CD8-positive, alpha-beta memory T cell (primary cell): Measurements from ENCODE around the gene PCED1A. TPM values are rescaled to one million over a fixed set of nuclear protein-coding genes. Genes with fewer than 3 reads are reported as not detected.
A peak's percentile ranks its signal among the peaks of the same experiment; 100 is the strongest.
"Not testable (repeated sequence)": the region's sequence is repeated elsewhere in the genome, so short reads cannot be mapped to it uniquely, and the experiment has no call there.

Source experiments
- CTCF ChIA-PET: fragments of 350-600 bp; sonication (Branson Sonifier 250); formaldehyde crosslinking; loops from one replicate; lab custom pipeline; 2021; ENCODE audit warnings: antibody characterized with exemption; lab: Charles Lee
- POLR2A ChIA-PET: fragments of 350-600 bp; sonication (Branson Sonifier 250); formaldehyde crosslinking; loops from one replicate; lab custom pipeline; 2021; ENCODE audit warnings: antibody characterized with exemption; lab: Charles Lee
- DNase-seq, 5 donors: peaks; one replicate each; pipeline versions ENCODE4 v3.0.0 to v3.0.0-alpha.2; 2020 to 2022; ENCODE audit warnings: mixed read lengths in 1 of 5
- H3K27ac ChIP-seq: one replicate; pipeline ENCODE4 v1.7.0; 2013; ENCODE audit warnings: low read depth, mild to moderate bottlenecking, low read length, moderate library complexity
- H3K27me3 ChIP-seq: 2 replicates; pipeline ENCODE4 v1.7.0; 2013; ENCODE audit warnings: low read length, mild to moderate bottlenecking; ENCODE audit not compliant: insufficient read depth, poor library complexity, severe bottlenecking
- H3K36me3 ChIP-seq: 2 replicates; pipeline ENCODE4 v1.7.0; 2013; ENCODE audit warnings: mild to moderate bottlenecking, low read length, moderate library complexity; ENCODE audit not compliant: insufficient read depth
- H3K4me1 ChIP-seq: 2 replicates; pipeline ENCODE4 v1.7.0; 2013; ENCODE audit warnings: mild to moderate bottlenecking, low read length, moderate library complexity; ENCODE audit not compliant: insufficient read depth
- H3K4me3 ChIP-seq: 2 replicates; pipeline ENCODE4 v1.7.0; 2013; ENCODE audit warnings: mild to moderate bottlenecking, low read length
- H3K9me3 ChIP-seq: 2 replicates; pipeline ENCODE4 v1.7.0; 2013; ENCODE audit warnings: mild to moderate bottlenecking, low read length
- H3K27ac Mint-ChIP-seq, 8 donors: one replicate each; pipeline ENCODE4 v1.8.0; 2020 to 2021; ENCODE audit warnings: mixed read lengths in 8 of 8, mild to moderate bottlenecking in 6 of 8, inconsistent platforms in 3 of 8, moderate library complexity in 3 of 8
- H3K27me3 Mint-ChIP-seq, 2 donors: one replicate each; pipeline ENCODE4 v1.8.0; 2020 to 2021; ENCODE audit warnings: mixed read lengths in 2 of 2, mild to moderate bottlenecking in 1 of 2, moderate library complexity in 1 of 2
- H3K36me3 Mint-ChIP-seq, 3 donors: one replicate each; pipeline ENCODE4 v1.8.0; 2020 to 2021; ENCODE audit warnings: mixed read lengths in 3 of 3, inconsistent platforms in 1 of 3, mild to moderate bottlenecking in 1 of 3
- H3K4me1 Mint-ChIP-seq, 3 donors: one replicate each; pipeline ENCODE4 v1.8.0; 2020 to 2021; ENCODE audit warnings: mixed read lengths in 3 of 3, inconsistent platforms in 1 of 3, mild to moderate bottlenecking in 1 of 3
- H3K4me3 Mint-ChIP-seq, 7 donors: one replicate each; pipeline ENCODE4 v1.8.0; 2020 to 2021; ENCODE audit warnings: mixed read lengths in 7 of 7, mild to moderate bottlenecking in 6 of 7, moderate library complexity in 4 of 7, inconsistent platforms in 2 of 7
- H3K9me3 Mint-ChIP-seq, 5 donors: one replicate each; pipeline ENCODE4 v1.8.0; 2020 to 2022; ENCODE audit warnings: mixed read lengths in 5 of 5, mild to moderate bottlenecking in 3 of 5, moderate library complexity in 2 of 5, inconsistent platforms in 1 of 5
- polyA plus RNA-seq: library from polyadenylated mRNA; unstranded; fragments of 300-500 nt; fragmentation: Illumina TruSeq; gene quantifications from one replicate; pipeline ENCODE4 v1.2.3, GENCODE V29; 2021
- total RNA-seq, 2 experiments: library from RNA; stranded (reverse); gene quantifications; one replicate each; pipeline ENCODE4 v1.2.3, GENCODE V29; 2021

Gene PCED1A
- total and polyA plus RNA-seq, 3 experiments from 2014 or later = 20.2 to 34.0 (median 30.8) TPM

DNA sequence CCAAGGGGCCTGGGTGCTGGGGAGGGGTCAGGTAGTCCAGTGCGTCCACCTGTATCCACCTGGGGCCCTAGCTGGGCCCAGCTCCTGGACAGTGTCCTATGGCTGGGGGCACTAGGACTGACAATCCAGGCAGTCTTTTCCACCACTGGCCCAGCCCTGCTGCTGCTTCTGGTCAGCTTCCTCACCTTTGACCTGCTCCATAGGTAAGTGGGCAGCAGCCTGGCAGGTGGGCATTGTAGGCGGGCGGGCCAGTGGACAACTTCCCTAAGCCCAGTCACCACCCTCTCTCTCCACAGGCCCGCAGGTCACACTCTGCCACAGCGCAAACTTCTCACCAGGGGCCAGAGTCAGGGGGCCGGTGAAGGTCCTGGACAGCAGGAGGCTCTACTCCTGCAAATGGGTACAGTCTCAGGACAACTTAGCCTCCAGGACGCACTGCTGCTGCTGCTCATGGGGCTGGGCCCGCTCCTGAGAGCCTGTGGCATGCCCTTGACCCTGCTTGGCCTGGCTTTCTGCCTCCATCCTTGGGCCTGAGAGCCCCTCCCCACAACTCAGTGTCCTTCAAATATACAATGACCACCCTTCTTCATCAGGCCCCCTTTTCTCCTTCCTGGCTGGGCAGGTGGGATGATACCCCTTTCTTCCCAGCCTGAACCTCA is 25.1 kb downstream of the PCED1A start:
- H3K9me3 Mint-ChIP-seq = peaks cover 0 to 6% (median 0%) of the 10 kb centered on the region in 5 donors
- Histone ChIP-seq H3K4me1 (no peaks in the 10 kb centered on the region), H3K27ac (no peak overlapping the region), H3K9me3 (no peaks in the 10 kb centered on the region), H3K4me3 (no peak overlapping the region), H3K27me3 (peaks cover 5% of the 10 kb centered on the region), H3K36me3 (no peaks in the 10 kb centered on the region)
- H3K4me3 Mint-ChIP-seq = no peak overlapping the region
- ChIA-PET POLR2A (no interaction called here), CTCF (no interaction called here)
- peaks cover 5 to 8% (median 7%) of the 10 kb centered on the region in 3 donors for H3K4me1 Mint-ChIP-seq
- peaks cover 0 to 18% (median 2%) of the 10 kb centered on the region in 3 donors for H3K36me3 Mint-ChIP-seq
- DNase-seq = no peak
- peaks cover 26 to 48% of the 10 kb centered on the region in 2 donors for H3K27me3 Mint-ChIP-seq
- no peak overlapping the region for H3K27ac Mint-ChIP-seq

DNA sequence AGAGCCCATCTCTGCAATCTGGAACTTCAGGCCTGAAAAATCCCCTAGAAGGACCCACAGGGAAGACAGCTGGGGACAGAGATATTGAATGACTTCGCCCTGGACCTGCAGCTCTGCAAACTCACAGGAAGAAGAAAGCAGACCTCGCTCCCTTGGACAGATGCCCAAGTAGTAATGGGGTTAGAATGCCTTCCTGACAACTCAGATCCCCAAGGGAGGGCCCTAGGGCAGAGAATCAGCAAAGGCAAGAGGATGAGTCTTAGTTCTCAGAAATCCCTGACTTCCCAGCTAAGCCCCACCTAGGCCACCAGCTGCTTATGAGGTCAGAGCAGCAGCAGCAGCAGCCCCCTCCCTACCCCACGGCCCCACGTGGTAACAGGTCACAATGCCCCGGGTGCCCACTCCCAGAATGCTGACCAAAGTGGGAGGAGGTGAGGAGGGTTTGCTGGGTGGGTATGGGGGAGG is 25.8 kb downstream of the PCED1A start, which contains the start of gene C20orf141:
C20orf141 (plus strand) TSS at position 401 of the 465 bp plus-strand sequence. CDS start 198 bp downstream, outside the sequence.
- no peak within 1 kb of the TSS for H3K27ac Mint-ChIP-seq
- H3K36me3 Mint-ChIP-seq = peaks cover 0 to 18% (median 2%) of the 10 kb centered on the region in 3 donors
- H3K27me3 Mint-ChIP-seq = peaks cover 27 to 42% of the 10 kb centered on the region in 2 donors
- peaks cover 5% of the 10 kb centered on the region for H3K27me3 ChIP-seq
- no peaks in the 10 kb centered on the region for H3K4me1 ChIP-seq
- no peak within 1 kb of the TSS for H3K4me3 ChIP-seq
- DNase-seq = no peak
- ChIA-PET POLR2A (no interaction called here), CTCF (no interaction called here)
- H3K27ac ChIP-seq = peak within 1 kb of the TSS; percentile 9
- peaks cover 0 to 6% (median 0%) of the 10 kb centered on the region in 5 donors for H3K9me3 Mint-ChIP-seq
- H3K4me1 Mint-ChIP-seq = peaks cover 0 to under 1% (median 0%) of the 10 kb centered on the region in 3 donors
- no peaks in the 10 kb centered on the region for H3K9me3 ChIP-seq
- no peaks in the 10 kb centered on the region for H3K36me3 ChIP-seq
- no peak within 1 kb of the TSS for H3K4me3 Mint-ChIP-seq

DNA sequence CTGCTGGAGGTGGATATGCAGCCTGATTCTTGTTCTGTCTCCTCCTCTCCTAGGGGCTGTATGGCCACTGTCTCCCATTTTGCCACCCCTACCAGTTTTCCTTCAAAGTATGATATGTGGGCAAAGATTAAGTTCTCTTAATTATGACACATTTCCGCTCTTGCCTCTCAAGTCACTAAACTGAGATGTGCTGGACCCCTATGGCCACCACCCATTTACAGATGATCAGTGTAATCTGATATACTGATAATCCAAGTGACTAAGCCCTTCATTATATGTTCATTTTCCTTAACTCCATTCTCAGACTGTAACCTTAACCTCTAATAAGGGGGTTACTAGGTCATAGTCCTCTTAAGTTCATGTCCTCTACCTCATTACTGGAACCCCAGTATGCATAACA is 26.4 kb downstream of the PCED1A start:
- no peak overlapping the region for H3K27ac Mint-ChIP-seq
- POLR2A ChIA-PET = no interaction called here
- peaks cover 26 to 42% of the 10 kb centered on the region in 2 donors for H3K27me3 Mint-ChIP-seq

DNA sequence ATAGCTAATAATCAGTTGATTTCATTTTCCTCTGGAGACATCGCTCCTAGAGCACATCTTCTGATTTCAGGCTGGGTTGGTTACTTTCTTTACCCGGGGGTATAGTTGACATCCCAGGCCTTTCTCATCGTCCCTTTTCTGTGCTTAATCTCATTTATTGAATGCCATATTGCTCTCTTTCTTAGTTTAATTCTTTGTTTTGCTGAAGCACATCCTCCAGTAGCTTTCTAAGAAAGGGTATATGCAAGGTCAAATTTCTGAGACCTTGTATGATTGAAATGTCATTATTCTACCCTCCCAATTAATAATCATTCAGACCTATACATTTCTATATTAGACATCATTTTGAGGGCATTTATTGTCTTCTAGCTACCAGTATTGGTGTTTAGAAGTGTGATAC is 28.3 kb downstream of the PCED1A start:
- H3K27me3 ChIP-seq = peaks cover 5% of the 10 kb centered on the region
- no peak overlapping the region for H3K27ac Mint-ChIP-seq
- H3K4me1 Mint-ChIP-seq = no peaks in the 10 kb centered on the region
- H3K4me3 Mint-ChIP-seq = no peak overlapping the region
- H3K27ac ChIP-seq = no peak overlapping the region
- H3K4me1 ChIP-seq = no peaks in the 10 kb centered on the region
- H3K9me3 Mint-ChIP-seq = peaks cover 0 to 6% (median 0%) of the 10 kb centered on the region in 5 donors
- DNase-seq = no peak
- H3K36me3 ChIP-seq = no peaks in the 10 kb centered on the region
- peaks cover 28 to 54% of the 10 kb centered on the region in 2 donors for H3K27me3 Mint-ChIP-seq
- no peaks in the 10 kb centered on the region for H3K9me3 ChIP-seq
- POLR2A ChIA-PET = no interaction called here
- CTCF ChIA-PET = interaction anchor here (1.3 kb wide), 1 partner anchor 10 kb away, joined by 3 read pairs; no protein-coding TSS in a partner anchor
- H3K4me3 ChIP-seq = no peak overlapping the region
- peaks cover 0 to 21% (median 2%) of the 10 kb centered on the region in 3 donors for H3K36me3 Mint-ChIP-seq

More for the DNA sequence above, 26.4 kb downstream of the PCED1A start:
- DNase-seq = no peak
- Mint-ChIP-seq H3K36me3 (peaks cover 0 to 19% (median 2%) of the 10 kb centered on the region in 3 donors), H3K4me1 (no peaks in the 10 kb centered on the region), H3K4me3 (no peak overlapping the region), H3K9me3 (peaks cover 0 to 6% (median 0%) of the 10 kb centered on the region in 5 donors)
- Histone ChIP-seq H3K27ac (no peak overlapping the region), H3K27me3 (peaks cover 5% of the 10 kb centered on the region), H3K9me3 (no peaks in the 10 kb centered on the region), H3K36me3 (no peaks in the 10 kb centered on the region), H3K4me1 (no peaks in the 10 kb centered on the region), H3K4me3 (no peak overlapping the region)
- CTCF ChIA-PET = no interaction called here

DNA sequence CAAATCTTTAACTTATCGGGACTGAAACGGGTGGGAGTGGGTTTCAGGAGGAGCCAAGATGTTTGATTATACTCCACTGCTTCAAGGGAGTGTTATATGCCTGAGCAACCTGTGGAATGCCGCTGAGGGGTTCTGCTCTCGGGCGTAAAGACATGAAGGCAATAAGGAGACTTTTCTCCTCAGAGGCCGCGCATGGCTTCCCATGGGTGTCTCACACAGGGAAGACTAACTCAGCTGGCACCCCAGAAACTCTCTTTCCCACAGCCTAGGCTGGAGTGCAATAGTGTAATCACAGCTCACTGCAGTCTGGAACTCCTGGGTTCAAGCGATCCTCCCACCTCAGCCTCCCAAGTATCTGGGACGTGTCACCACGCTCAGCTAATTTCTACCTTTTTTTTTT is 30.8 kb downstream of the PCED1A start:
- peaks cover 42 to 60% of the 10 kb centered on the region in 2 donors for H3K27me3 Mint-ChIP-seq

DNA sequence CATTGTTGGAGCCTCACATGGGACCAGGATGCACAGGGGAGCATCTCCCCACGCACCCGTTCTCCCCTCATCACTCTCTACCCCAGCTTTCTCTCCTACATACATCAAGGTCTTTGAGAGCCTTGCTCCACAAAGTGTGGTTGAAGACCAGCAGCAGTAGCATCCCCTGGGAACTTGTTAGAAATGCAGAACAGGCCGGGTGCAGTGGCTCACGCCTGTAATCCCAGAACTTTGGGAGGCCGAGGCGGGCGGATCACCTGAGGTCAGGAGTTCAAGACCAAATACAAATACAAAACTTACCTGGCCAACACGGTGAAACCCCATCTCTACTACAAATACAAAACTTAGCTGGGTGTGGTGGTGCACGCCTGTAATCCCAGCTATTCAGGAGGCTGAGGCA is 32.5 kb downstream of the PCED1A start:
- not testable (repeated sequence) for H3K4me3 Mint-ChIP-seq

More for the DNA sequence above, 30.8 kb downstream of the PCED1A start:
- Mint-ChIP-seq H3K27ac (no peak overlapping the region), H3K36me3 (peaks cover 0 to 21% (median 2%) of the 10 kb centered on the region in 3 donors), H3K9me3 (peaks cover 0 to 6% (median 0%) of the 10 kb centered on the region in 5 donors), H3K4me3 (no peak overlapping the region), H3K4me1 (peaks cover 0 to 3% (median 0%) of the 10 kb centered on the region in 3 donors)
- CTCF ChIA-PET = no interaction called here
- no peak for DNase-seq
- POLR2A ChIA-PET = no interaction called here
- Histone ChIP-seq H3K4me3 (no peak overlapping the region), H3K9me3 (no peaks in the 10 kb centered on the region), H3K4me1 (no peaks in the 10 kb centered on the region), H3K27me3 (peaks cover 5% of the 10 kb centered on the region), H3K36me3 (no peaks in the 10 kb centered on the region), H3K27ac (no peak overlapping the region)

DNA sequence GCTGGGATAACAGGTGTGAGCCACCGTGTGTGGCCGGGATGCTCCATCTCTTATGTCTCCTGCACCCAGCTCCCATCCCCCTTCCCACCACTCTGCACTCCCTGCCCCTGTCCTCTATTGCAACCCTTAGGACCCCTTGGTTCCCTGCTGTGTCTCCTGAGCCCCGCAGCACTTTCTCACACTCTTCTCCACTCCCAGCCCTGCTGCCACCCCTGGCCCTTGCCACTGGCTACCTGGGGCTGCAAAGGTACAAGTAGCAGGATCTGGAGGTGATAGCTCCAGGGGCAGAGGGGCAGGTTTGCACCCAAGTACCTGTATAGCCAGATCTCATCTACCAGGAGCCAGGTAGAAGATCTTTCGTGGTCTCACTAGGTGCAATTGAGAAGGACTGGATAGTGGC is 33.4 kb downstream of the PCED1A start:
- Histone ChIP-seq H3K27ac (no peak overlapping the region), H3K9me3 (no peaks in the 10 kb centered on the region), H3K4me1 (no peaks in the 10 kb centered on the region), H3K27me3 (peaks cover 4% of the 10 kb centered on the region), H3K36me3 (no peaks in the 10 kb centered on the region), H3K4me3 (no peak overlapping the region)
- peaks cover 0 to 3% (median 0%) of the 10 kb centered on the region in 3 donors for H3K4me1 Mint-ChIP-seq
- no peak overlapping the region for H3K27ac Mint-ChIP-seq
- peaks cover 0 to 11% (median 2%) of the 10 kb centered on the region in 3 donors for H3K36me3 Mint-ChIP-seq
- POLR2A ChIA-PET = no interaction called here
- no peak overlapping the region for H3K4me3 Mint-ChIP-seq
- CTCF ChIA-PET = no interaction called here
- H3K27me3 Mint-ChIP-seq = peaks cover 46 to 61% of the 10 kb centered on the region in 2 donors
- peaks cover 0 to 3% (median 0%) of the 10 kb centered on the region in 5 donors for H3K9me3 Mint-ChIP-seq
- DNase-seq = no peak

More for the DNA sequence above, 32.5 kb downstream of the PCED1A start:
- H3K4me1 ChIP-seq, H3K9me3 ChIP-seq, CTCF ChIA-PET, H3K27ac ChIP-seq, H3K4me1 Mint-ChIP-seq, DNase-seq, POLR2A ChIA-PET, H3K36me3 ChIP-seq, H3K4me3 ChIP-seq, H3K27me3 ChIP-seq, H3K9me3 Mint-ChIP-seq, H3K27ac Mint-ChIP-seq: not testable (repeated sequence)
- Mint-ChIP-seq H3K27me3 (peaks cover 43 to 61% of the 10 kb centered on the region in 2 donors), H3K36me3 (peaks cover 0 to 15% (median 0%) of the 10 kb centered on the region in 3 donors)

DNA sequence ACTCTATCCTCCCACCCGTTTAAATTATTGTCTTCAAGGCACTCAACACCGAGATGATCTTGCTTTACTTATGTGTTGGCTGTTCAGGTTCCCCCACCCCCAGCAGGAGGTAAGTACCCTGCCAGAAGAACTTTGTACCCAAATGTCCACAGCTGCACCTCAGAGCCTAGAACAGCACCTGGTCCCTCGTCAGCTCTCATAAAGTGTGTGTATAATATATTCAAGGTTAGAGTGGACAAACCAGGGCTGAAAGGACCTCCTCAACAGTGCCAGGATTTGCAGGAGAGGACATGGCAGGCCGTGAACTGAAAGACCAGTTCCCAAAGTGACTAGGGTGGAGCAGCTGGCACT is 34.1 kb downstream of the PCED1A start:
- peaks cover 0 to 3% (median 0%) of the 10 kb centered on the region in 5 donors for H3K9me3 Mint-ChIP-seq
- CTCF ChIA-PET = no interaction called here
- no peak overlapping the region for H3K27ac ChIP-seq
- H3K4me1 ChIP-seq = peaks cover 2% of the 10 kb centered on the region
- peaks cover 45 to 60% of the 10 kb centered on the region in 2 donors for H3K27me3 Mint-ChIP-seq
- H3K9me3 ChIP-seq = no peaks in the 10 kb centered on the region
- no peak overlapping the region for H3K4me3 Mint-ChIP-seq
- POLR2A ChIA-PET = no interaction called here
- H3K4me1 Mint-ChIP-seq = peaks cover 2 to 6% (median 2%) of the 10 kb centered on the region in 3 donors
- H3K36me3 Mint-ChIP-seq = peaks cover 0 to 8% (median 2%) of the 10 kb centered on the region in 3 donors
- DNase-seq = no peak
- H3K36me3 ChIP-seq = no peaks in the 10 kb centered on the region
- no peak overlapping the region for H3K27ac Mint-ChIP-seq
- no peak overlapping the region for H3K4me3 ChIP-seq
- peaks cover 3% of the 10 kb centered on the region for H3K27me3 ChIP-seq
